Stimulated activated CD4-positive, alpha-beta T cell treated with anti-CD3 and anti-CD28 coated beads, Interleukin-12 subunit alpha, Interleukin-12 subunit beta, amount 100 ng/mL, for 4 hours (primary cell): ENCODE measurements around the gene AOPEP.
"Not testable (repeated sequence)": the region's sequence is repeated elsewhere in the genome, so short reads cannot be mapped to it uniquely, and the experiment has no call there.

Experiments used
- DNase-seq: peaks from one replicate; pipeline ENCODE4 v3.0.0-alpha.2; 2020

Gene AOPEP

DNA sequence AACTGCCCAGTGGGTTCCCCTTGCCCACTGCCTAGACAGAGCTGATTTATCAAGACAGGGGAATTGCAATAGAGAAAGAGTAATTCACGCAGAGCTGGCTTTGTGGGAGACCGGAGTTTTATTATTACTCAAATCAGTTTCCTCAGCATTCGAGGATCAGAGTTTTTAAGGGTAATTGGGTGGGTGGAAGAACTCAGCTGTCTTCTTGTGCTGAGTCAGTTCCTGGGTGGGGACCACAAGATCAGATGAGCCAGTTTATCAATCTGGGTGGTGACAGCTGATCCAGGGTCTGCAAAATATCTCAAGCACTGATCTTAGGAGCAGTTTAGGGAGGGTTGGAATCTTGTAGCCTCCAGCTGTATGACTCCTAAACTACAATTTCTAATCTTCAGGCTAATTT, 152.3 kb downstream of the AOPEP start:
- DNase-seq, result not testable (repeated sequence)

DNA sequence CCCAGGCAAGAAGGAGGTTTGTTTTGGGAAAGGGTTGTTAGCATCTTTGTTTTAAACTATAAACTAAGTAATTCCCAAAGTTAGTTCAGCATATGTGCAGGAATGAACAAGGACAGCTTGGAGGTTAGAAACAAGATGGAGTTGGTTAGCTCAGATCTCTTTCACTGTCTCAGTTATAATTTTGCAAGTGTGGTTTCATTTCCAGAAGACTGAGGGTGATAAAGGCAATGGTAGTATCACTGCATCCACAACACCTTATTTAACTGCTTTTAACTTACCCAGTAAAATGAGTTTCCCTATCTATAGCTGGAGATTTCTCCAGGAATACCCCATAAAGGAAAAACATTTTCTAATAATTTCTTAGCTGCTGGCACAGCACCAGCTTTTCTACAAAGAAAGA, 152.7 kb downstream of the AOPEP start:
- DNase-seq, result no peak

DNA sequence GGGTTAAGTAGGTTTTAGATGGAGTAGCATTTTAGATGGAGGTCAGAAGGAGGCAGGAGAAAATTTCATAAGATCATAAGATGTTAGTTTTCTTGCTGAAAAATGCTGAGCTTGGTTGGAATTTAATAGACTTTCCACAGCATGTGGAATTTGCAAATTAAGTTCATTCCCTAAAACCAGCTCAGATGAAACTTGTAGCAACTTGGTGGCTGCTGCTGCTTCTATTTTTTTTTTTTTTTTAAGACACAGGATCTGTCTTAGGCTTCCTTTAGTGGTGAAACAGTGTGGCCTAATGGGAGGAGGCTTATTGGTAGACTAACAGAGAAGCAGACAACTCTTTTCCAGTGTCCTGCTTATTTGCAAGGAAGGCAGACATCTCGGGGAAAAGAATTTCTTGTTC, 154.5 kb downstream of the AOPEP start:
- DNase-seq, result no peak

DNA sequence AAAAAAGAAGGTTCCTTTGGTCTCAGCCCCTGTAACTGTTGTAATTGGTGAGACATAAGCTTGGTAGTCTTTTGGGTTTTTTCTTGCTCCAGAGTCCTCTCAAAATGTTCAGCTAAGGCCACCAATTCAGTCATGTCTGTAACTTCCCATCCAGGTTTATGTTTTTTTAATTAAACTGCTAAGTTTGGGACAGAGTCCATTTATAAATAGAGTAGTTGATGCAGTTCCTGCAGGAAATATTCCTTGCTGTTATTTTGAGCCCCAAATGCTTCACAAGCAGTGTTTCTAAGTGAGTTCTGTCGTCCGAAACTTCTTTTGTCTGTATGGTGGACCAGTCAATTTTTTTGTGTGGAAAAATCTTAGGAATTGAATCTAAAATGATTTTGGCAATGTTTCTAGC, 155.0 kb downstream of the AOPEP start:
- DNase-seq, result no peak

DNA sequence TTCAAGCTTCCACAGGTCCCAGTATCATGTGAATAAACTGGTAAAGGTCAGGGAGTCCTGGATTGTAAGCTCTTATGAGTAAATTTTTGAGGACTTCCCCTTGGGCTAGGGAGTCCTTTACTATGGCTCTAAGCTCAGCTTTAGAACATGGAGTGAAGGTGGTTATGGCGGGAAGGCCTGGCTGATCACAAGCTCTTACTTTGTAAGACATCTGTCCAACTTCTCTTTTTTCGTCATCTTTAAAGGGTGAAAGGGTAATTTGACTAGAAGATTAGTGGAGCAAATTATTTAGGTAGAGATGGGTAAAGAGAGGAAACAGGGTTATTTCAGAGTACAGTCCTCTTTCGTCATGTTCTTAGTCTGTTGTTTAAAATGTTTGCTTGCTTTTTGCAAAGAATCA, 155.4 kb downstream of the AOPEP start:
- no peak for DNase-seq

DNA sequence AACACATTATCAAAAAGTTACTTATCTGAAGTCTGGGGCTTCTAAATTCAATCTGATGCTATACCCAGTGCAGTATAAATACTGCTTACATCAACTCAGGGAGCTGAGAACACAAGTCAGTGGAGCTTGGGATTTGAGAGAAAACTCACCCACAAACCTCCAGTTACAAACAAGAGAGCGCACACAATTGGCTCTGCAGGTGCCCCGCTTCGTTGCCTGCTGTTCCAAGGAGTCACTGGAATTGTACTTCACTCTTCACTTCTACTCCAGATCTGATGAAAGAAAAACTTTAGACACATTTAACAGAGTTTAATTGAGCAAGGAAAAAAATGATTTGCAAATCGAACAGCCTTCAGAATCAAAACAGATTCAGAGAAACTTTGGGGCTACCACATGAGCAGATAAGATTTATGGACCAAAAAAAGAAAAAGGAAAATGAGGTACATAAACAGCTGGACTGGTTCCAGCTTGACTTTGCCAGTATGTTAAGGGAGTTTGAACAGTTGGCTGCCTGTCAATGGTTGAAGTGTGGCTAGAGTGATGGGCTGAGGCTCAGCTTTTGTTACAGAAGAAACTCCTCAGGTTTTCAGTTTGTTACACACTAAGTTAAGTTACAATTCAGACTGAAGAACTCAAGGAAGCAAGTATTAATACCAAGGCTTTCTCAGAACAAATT, 156.6 kb downstream of the AOPEP start:
- DNase-seq, result no peak

DNA sequence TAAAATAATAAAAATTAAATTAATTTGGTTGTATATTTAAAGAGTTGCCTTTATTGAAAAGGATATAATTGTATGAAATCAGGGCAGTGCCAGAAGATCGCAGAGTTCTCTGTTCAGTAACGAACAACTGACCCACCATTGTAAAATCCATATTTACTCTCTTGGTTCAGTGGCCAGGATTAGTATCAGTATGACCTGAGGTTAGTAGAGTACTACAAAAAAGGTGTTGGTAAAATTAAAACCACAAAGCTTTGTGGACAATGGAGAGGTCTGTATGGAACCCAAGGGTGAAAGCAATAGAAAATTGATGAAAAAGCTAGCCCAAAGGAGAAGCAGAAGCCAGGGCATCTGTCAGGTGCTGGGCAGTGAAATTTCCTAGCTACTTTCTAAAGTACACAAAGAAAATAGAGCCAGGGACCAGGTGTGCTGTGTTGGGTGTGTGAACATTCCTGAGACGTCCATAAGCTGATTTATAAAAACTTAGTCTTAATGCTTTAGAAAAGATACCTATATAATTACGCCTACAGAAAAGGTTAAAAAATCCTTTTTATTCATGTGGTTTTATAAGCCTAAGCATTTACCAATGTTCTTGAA, 159.5 kb downstream of the AOPEP start:
- DNase-seq, result no peak

DNA sequence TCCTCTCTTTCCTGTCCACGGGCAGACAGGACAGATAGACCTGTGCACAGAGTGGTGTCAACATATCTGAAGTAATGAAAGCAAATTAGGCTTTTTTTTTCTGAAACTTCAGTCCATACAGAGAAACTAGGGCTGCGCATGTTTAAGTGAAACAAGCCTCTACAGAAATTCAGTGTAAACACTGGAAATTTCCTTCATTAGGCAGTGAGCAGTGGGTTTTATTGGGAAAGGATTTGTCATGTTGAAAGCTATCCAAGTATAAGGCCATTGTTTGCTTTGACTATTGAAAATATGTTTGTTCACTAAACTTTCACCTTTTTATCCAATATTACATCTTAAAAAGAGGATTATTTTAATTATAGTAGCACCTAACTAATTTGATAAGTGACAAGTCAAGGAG, 161.2 kb downstream of the AOPEP start:
- no peak for DNase-seq

DNA sequence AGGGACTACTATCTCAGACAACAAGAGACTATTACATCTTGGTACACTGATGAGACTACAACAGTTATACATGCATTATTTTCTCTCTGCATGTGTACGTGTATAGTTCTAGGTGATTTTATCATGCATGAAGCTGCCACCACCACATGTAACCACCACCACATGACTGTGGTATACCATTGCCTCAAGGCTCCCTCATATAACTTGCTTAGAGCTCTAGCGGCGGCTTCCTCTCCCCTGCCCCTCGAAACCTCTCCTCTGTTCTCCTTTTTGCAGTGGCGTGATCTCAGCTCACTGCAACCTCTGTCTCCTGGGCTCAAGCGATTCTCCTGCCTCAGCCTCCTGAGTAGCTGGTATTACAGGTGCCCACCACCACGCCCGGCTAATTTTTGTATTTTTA, 162.3 kb downstream of the AOPEP start:
- DNase-seq, result no peak

DNA sequence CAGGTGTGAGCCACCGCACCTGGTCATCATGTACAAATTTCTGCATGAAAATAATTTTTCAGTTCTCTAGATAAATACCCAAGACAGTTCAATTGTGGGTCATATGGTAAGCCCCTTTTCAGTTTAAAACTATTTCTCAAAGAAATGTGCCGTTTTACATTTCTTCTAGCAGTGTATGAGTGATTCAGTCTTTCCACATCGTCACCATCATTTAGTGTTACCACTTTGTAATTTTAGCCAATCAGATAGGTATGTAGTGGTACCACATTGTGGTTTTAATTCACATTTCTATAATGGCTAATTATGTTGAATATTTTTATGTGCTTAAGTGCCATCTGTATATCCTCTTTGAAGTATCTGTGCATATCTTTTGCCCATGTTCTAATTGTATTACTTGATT, 163.1 kb downstream of the AOPEP start:
- DNase-seq, result no peak

DNA sequence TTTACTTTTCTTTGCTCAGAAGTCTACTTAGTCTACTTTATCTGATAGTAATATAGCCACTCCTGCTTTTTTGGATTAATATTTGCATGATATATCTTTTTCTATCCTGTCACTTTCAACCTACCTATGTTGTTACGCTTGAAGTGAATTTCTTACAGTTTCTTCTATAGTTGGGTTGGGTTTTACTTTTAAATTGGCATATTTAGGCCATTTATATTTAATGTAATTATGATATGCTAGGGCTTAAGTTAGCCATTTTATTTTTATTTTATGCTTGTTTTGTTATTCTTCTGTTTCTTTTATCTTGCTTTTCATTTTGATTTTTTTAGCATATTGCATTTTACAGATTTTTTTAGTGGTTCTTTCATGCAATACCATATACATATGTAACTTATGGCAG, 164.7 kb downstream of the AOPEP start:
- DNase-seq, result no peak

DNA sequence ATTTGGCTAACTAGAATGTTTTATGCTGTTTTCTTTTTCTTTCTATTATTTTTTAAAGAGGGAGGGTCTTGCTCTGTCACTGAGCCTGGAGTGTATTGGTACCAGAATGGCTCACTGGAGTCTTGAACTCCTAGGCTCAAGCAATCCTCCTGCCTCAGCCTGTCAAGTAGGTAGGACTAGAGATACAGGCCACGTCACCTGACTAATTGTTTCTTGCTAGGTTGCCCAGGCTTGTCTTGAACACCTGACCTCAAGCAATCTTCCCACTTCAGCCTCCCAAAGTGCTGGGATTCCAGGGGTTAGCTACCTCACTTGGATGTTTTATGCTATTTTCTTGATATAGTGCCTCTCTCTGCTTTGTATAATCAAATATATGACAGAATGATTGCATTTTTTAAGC, 166.2 kb downstream of the AOPEP start:
- DNase-seq, result no peak

DNA sequence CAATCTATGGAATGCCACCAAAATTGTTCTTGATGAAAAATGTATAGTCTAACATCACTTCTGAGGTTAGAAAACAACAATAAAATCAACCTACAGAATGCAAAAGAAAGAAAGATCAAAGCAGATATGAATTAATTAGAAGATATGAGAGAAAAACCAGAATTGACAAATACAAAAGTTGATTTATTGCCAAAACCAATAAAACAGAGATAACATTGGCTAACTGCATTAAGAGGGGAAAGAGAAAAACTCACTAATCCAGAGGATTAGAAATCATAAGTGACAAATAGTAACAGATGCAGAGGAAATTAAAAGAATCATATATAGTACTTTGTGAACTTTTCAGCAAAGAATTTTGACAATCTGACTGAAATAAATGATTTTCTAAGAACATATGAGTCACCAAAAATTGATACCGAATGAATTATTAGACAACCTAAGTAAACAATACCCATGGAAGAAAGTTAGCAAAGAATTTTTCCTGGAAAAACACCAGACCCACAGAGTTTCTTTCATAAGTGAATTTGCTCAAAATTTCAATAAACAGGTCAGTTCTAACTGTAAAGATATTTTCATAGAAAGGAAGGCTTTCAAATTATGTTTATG, 167.7 kb downstream of the AOPEP start:
- no peak for DNase-seq

DNA sequence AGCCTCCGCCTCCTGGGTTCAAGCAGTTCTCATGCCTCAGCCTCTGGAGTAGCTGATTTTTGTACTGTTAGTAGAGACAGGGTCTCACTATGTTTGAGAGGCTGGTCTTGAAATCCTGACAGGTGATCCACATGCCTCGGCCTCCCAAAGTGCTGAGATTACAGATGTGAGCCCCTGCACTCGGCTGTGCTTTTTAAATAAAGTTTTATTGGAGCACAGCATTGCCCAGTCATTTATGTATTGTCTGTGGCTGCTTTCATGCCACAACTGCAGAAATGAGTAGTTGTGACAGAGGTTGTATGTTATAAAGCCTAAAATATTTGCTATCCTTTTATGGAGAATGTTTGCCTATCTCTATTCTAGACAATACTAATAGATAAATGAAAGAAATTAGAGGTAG, 169.2 kb downstream of the AOPEP start:
- no peak for DNase-seq

DNA sequence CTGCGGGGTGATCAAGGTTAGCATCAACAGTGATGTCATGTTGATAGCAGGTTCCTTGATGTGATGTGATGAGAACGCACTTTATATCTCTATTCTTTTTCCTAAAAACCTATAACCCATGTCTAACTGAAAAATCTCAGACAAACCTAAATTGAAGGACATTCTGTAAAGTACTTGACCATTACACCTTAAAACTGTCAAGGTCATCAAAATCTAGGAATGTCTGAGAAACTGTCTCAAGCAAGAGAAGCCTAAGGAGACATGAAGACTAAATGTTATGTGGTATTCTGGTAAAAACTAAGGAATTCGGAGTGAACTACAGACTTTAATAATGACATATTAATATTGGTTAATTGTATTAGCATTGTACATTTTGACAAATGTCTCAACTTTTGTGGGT, 170.0 kb downstream of the AOPEP start:
- DNase-seq, result no peak

DNA sequence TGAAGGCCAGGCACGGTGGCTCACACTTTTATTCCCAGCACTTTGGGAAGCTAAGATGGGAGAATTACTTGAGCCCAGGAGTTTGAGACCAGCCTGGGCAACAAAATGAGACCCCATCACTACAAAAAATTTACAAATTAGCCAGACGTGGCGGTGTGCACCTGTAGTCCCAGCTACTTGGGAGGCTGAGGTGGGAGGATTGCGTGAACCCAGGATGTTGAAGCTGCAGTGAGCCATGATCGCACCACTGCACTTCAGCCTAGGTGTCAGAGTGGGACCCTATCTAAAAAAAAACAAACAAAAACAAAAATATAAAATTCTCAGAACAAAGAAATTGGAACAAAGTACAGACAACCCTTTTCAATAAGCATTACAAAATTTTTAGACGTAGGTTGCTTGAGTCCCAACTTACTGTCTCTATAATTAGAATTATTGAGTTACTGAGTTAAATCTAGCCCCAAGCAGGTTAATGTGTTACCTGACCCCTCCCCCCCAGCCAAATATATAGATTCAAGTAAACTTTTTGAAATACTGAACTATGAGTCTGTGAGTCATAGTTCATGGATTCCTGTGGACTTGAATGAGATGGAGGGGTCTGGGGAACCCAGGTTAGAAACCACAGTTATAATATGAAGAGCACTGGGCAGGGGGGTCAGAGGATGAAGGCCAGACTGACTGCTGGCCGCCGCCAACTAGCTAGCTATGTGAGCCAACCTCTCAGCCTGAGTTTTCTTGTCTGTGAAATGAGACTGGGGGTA, 173.1 kb downstream of the AOPEP start:
- no peak for DNase-seq

DNA sequence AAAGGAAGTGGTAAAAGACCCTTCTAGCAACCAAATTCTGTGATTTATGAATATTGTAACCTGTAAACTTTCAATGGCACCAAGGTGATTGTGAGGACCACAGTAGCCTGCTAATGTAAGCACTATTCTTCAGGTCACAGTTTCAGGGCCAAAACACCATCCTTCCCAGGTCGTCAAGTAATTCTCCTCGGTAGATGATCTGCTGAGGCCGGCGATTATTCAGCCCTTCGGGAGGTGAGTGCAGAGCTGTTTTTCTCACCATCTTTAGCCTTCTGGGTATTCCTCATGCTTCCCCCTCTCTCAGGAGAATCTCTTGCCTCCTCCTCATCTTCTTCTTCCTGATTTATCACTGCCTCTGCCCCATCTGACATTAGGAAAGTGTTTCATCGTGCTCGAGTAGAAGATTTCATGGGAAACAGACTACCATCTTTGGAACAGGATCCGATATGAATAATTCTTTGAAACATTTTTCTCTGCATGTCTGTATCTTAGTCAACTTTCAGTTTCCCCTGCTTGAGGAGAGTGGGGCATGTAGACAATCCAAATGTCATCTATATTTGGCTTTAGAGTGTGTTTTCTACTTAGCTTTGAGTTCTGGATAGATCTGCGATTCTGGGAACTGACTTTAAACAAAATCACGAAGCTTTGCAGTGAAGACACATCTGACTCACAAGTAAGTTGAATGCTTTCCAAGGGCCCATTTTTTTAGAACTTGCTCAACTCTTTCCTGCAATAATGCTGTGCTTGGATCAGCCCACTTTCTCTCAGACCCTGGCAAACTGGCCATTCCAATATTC, 173.9 kb downstream of the AOPEP start:
- no peak for DNase-seq

DNA sequence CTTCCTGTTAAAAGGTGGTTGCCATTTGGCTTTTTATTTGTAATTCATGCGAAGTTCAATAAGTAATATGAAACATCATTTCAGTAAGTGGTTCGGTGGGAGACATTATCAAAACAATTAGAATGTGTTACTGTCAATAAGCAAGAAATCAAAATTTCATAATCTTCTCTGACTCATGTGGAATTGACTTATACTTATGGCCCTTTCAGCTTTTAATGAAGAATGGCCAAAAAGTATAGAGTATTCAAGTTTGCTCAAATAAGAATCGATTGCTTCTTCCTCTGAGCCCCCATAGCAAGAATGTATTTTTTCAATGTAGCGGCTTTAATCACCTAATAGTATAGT, 174.5 kb downstream of the AOPEP start:
- no peak for DNase-seq

DNA sequence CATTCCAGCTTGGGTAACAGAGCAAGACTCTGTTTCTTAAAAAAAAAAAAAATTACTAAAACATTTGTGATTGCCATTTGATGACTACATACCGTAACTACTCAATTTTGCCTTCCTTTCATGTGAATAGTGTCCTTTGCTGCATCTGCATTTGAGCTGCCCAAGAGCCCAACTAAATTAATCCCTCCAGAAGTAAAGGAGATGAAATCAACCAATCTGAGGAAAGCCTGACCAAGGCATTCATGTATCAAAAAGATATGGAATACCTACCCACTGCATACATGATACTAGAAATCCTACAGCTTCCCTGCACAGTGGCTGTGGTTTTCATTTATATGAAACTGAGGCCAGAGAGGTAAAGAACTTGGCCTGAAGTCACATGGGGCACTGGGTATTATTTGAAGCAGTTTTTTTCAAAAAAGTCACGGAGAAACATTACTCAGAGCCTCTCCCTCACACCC, 177.5 kb downstream of the AOPEP start:
- no peak for DNase-seq

DNA sequence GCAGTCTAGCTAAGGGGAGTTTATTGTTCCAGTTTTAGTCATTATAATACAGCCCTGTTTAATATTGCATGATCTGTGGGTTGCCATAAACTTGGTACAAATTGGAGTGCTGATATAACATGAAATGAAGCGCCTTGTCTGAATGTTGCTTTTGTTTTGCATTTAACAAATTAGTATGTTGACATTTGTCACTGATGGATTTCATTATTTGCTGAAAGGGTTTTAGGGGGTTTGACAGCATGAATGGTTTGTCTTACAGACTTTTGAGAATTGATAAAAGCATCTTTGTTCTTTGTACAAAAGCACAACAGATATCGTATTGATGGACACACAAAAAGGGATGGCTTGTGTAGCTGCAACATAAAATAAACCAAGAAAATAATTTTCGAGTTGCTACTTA, 178.3 kb downstream of the AOPEP start:
- no peak for DNase-seq

DNA sequence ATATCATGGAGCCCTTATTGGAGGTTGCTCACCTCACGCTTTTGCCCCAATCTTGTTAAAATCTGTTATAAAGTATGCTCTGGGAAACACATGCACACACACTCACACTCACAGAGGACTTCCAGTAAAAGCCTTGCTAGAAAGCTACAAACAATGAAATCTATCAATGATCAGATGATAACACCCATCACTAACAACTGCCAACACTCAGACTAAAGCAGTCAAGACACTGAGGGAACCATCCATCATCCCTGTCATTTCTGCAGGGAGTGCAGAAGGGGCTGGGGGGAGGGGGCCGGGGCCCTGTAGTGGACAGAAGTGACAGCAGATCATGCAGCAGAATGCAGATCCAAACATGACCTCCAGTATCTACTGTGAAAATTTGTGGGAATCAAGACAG, 179.1 kb downstream of the AOPEP start:
- no peak for DNase-seq

DNA sequence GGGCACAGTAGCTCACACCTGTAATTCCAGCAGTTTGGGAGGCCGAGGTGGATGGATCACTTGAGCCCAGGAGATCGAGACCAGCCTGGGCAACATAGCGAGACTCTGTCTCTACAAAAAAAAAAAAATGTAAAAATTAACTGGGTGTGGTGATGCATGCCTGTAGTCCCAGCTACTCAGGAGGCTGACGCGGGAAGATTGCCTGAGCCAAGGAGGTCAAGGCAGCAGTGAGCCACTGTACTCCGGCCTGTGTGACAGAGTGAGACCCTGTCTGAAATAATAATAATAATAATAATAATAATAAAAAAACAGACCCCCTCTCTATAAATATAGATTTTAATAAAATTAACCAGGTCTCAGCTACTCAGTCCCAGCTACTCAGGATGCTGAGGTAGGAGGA, 179.7 kb downstream of the AOPEP start:
- no peak for DNase-seq

DNA sequence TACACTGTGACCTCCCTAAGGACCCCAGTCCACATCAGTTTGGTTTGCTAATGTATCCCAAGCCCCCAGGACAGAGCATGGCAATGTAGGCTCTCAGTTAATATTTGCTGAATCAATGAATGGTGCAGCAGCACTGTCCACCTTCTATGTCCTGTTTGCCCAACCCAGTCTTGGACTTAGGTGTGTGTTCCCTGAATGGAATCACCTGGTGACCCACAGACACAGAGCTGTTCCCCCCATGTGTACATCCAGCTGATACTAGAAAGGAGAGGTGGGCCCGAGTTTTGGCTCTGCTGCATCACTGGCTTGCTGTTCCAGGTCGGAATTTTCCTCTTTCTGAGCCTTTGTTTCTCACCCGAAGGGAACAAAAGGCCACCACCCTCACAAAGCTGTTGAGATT, 180.2 kb downstream of the AOPEP start:
- DNase-seq, result no peak
